Measurements from ENCODE around the gene MYL7.
"Not testable (repeated sequence)": the region's sequence is repeated elsewhere in the genome, so short reads cannot be mapped to it uniquely, and the experiment has no call there.

The MYL7 gene, protein sequence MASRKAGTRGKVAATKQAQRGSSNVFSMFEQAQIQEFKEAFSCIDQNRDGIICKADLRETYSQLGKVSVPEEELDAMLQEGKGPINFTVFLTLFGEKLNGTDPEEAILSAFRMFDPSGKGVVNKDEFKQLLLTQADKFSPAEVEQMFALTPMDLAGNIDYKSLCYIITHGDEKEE

DNA sequence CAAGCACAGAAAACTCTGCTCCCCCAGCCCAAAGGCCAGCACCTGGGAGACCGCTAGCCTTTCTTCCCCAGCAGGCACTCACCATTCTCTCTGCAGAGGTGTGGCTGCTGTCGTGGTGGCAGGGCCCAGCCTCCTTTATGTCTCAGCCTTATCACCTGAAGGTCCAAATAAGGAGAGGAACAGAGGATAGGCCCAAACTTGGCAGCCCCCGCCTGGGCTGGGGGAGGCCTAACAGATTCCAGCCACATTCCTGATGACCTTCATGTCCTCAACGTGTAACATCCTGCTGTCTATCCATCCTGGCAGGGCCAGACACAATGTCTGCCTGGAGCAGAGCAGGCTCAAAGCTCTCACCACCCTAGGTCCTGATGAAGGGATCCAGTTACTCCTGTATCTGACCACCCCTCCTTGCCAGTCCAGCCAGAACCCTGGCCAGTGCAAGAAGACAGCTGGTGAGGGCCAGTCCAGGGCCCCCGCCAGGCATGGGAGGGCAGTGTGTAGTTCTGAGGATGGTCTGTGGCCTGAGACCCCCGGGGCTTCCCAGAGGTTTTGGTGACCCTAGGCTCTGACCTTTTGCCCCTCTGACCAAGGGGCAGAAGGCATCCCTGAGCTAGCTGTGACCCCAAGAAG lies at the start of gene MYL7:
Gene MYL7, minus strand, starts transcription at position 112 of the 630 bp plus-strand sequence. Its CDS starts 27 bp downstream, at position 85.
- DNase-seq, result peak; percentile 11

DNA sequence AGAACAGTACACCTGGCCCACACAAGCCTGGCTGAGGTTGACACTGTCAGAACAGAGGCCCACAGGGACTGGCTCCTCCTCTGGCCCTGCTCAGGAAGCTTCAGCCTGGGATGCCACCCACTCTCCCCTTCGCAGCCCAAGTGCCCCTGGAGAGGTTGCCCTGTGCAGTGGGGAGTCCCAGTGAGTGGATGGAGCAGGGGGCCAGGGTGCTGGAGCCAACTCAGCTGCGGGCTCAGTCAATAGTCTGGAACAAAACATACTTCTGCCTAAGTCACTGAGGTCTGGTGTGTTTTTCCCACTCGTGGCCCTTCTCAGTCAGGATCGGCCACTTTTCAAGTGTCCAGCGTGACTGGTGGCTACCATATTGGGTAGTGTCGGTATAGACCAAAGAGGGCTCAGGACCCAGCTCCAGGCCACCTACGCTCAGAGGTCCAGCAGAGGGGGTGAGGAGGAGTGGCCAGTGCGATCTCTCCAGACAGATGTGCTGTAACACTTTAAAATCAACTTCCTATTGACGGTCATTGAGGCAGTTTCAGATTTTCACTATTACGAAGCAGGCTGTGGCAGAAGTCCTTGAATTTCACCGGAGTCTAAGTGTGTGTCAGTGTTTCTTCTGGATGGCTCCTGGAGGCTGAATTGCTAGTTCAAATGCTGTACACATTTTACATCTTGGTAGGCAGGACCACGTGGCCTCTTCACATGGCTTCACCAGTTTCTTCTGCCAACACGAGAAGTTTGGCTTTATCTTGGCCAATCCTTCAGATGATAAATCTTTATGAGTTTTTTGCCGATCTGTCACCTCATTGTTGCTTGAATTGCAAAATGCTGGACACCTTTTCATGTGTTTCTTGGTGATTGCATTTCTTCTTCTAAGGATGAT lies 49.1 kb upstream of the MYL7 start:
- DNase-seq, result no peak

DNA sequence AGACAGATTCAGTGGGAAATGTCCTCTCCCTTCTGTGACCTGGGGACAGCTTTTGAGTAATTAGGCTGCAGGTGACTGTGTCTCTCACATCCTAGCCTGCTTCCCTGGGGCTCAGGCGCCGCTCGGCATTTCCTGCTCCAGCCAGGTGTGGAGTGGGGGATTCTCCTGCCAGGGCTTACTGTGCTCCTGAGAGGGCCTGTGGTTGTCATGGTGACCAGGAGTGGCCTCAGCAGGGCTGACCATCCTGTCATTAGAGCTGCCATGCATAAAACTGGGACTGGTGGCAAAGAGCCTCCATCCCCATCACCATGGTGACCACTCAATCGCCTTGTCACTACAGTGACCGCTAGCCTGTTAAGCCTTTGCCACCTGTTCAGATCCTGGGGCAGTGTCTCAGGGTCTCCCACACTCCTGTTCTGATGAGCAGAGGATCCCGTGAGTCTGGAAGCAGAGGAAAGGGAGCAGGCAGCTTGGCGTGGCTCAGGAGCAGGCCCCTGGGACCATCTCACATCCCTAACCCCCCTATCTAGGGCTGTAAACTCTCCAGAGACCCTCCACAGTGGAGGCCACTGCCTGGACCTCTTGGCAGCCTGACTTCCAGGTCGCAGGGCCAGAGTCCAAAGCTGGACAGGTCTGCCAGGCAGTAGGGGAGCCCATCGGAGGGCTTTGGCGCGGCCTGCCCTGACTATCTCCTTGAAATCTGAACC lies 48.3 kb upstream of the MYL7 start, which contains the start of gene GCK:
Gene GCK, minus strand, starts transcription at position 154 of the 707 bp plus-strand sequence. CDS start 486 bp downstream, outside the sequence.
- DNase-seq, result no peak

DNA sequence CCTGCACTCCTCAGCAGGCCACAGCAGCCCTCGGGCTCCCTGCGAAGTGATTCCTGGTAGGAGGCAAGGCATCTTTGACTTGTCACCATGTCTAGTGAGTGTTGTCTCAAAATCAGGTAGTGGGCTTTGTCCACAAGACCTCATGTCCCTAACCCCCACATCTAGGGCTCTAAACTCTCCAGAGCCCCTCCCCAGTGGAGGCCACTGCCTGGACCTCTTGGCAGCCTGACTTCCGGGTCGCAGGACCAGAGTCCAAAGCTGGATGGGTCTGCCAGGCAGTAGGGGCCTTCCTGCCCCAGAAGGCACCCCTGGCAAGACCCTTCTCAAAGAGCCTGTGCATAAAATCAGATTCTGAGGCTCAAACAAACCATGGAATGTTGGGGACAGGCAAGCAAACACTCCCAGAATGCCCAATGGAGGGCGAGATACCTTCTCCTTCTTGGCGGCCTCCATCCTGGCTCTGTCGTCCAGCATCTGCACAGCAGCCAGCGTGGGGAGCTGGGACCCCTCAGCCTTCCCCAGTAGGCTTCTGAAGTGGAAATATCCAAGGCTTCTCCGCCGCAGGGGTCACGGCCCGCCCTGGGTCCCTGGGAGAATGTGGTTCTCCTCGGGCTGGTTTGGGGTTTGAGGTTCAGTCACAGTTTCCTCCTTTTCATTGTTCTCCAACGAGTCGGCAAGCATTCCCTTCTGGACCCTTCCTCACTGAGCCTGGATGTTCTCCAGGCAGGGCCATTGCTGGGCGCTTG lies 47.5 kb upstream of the MYL7 start:
- DNase-seq, result no peak

DNA sequence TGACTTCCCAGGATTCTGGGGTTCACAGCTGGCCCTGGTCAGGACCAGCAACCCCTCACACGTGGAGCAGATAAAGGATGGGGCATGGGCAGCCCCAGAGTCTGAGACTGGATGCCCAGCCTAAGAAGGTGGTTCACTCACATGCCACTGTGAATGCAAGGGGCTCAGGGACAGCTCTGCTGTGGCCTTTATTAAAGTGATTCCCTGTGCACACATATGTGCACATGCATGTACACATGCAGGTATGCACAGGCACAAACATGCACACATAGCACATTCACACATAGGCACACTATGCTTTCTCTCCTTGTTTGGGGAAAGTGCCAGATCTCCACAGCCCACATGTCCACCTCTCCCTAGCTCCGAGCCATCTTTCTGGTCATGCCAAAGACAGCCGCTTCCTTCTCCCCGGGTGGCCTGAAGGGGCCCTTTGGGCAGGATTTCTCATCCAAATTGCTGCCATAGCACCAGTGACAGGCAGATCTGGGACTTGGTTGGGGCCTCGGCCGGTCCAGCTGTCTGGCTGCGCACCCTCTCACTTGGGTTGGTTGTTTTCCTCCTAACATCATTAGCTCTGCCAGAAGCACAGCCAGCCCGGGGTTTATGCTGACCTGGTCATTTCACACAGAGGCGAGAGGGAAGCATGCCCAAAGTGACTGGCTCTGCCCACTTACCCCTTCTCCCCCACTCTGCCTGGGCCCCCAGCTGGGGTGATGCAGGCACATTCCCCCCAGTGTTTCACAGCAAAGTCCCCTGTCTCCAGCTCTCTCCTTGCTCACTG lies 46.7 kb upstream of the MYL7 start:
- no peak for DNase-seq

DNA sequence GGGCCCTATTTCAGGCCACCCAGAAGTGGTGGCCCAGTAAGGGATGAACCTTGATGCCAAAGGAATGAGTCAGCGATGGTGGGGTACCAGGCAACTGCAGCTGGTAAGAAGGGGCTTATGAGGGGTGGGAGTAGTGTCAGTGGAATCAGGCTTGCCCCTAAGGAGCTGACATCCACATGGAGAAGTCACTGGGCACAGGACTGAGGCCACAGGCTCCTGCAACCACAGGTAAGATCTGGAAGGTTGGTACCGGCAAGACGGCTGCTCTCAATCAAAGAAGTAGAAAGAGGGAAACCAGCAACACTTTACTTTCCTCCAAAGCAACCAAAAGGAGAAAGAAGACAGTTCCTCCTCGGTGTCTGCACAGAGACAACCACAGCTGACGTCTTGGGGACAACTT lies 45.6 kb upstream of the MYL7 start:
- DNase-seq, result no peak

DNA sequence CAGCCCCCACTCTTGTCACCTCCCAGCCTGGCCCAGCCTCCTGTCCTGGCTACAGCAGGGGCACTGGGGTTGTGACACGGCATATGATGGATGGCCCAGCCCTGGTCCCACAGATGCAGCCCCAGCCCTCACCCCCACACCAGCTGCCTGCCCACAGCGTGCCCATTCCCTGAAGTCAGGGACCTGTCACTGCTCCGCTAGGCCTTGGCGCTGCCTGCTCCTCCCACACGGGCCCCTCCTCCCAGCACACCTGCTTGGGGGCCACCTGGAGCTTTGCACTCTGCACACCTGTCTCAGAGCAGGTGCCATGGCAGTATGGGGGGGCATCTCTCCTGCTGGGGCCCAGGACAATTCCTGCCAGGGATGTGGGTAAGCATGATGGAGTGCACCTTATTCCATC lies 44.6 kb upstream of the MYL7 start:
- no peak for DNase-seq

DNA sequence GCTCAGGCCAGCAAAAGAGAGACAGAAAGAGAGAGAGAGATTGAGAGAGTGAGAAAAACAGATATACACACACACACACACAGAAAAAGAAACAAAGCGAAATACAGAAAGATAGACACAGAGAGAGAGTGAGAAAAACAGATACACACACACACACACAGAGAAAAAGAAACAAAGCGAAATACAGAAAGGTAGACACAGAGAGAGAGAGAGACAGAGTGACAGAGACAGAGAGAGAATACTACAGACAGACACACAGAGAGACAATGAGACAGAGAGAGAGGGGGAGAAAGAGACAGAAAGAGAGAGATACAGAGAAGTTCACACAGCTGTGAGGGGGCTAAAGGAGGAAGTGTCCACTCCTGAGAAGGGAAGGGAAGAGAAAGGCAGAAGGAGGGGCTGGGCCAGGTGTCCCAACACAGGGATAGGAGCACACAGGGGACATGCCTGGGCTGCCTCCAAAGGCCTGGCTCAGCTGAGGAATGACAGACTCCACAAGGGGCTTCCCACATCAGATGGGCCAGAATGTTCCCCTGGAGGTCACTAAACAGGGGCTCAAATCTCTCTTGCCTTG lies 43.8 kb upstream of the MYL7 start:
- DNase-seq, result no peak

DNA sequence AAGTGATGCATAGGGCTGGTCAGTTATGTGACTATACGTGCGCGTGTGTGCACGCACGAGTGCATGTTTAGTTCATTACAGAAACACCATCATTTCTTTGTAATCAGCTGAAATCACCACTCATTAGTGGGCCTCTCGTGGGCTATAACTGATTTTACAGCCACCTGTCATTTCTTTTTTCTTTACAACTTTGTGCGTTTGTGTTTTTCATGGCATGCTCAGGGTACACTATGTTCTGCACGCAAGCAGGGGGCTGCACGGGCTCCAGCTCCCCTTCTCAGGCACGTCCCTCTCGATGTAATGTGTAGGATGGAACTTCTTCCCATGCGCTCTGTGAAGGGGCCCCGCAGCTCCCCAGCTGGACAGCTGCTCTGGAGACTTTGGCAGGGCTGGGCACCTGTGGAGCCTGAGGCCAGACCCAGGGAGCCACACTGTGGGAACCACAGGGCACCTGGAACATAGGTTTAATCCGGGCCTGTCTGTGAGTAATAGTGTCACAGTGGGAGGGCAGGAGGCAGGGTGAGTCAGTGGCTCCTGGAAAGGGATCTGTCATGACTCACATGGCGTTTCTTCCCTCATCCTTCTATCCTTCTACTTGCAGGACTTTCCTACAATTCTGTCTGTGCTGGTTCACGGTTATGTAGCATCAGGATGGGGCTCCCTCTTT lies 43.2 kb upstream of the MYL7 start:
- no peak for DNase-seq

DNA sequence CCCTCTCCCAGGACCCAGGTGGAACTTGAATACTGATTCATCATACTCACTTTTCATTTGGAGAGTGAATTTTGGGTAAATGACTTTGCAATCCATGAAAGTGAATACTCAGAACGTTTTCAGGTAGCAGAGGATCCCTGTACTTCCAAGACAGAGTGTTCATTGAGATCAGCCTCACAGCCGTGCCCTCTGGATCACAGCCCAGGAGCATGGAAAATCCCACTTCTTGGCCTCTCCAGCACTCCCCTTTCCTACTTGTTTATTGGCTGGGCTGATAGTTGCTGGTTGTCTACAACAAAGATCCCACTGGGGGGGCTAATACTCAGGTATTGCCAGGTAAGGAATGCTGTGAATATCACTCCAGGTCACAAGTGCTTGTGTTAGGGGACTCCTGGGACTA lies 42.3 kb upstream of the MYL7 start:
- no peak for DNase-seq

DNA sequence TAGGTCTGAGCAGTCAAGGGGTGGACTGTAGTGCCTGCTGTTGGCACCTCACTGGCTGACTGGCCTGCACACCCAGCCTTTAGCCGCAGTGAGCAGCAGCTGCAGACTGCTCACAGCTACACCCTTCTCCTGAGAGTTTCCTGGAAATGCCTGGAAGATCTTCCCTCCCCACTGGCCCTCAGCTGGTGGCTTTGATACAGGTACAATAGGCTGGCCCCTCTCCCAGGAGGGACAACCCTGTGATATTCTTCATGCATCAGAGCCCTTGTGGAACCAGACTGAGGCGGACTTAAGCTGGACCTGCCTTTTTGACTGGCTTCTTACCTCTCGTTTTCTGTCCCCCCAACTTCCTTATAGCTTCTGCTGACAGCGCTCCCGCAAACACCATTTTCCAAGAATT lies 41.7 kb upstream of the MYL7 start:
- no peak for DNase-seq

DNA sequence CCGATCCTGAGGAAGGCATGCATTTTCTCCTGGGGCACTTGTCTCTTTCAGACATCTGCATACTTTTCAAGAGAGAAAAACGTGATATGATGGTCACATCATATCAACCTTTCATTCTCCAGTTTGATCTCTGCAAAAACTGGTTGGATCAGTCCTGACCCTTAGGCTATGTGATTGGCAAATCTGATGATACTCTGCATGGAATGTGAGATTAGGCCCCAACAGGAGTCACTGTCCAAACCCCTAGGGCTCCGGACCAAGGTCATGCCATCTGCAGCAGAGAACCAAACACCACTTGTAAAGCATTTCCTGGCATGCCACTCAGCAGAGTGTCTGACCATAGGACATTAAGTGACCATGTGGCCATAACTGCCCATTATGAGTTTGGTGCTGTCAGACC lies 39.5 kb upstream of the MYL7 start:
- no peak for DNase-seq

DNA sequence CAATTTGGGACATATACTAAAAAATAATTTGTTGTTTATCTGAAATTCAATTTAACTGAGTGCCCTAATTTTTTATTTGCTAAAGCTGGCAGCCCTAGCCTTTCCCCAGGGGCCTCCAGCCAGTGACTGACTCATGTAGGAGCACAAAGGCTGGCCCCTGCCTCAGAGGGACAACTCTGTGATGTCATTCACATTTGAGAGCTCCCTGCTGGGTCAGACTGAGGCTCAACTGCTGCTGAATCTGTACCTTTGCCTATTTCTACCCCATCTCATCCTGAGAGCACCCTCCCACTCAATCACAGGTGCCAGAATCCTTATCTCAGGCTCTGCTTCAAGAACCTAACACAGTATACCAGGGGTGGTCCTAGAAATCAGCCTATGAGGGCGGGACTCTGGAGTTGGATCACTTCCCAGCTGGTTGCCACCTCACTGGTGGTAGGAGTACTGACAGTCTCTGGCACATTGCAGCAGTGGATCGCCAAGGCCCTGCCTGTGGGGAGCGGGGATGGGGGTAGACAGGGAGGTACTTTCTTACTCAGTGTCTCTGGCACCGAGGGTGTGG lies 36.5 kb upstream of the MYL7 start:
- DNase-seq, result no peak

DNA sequence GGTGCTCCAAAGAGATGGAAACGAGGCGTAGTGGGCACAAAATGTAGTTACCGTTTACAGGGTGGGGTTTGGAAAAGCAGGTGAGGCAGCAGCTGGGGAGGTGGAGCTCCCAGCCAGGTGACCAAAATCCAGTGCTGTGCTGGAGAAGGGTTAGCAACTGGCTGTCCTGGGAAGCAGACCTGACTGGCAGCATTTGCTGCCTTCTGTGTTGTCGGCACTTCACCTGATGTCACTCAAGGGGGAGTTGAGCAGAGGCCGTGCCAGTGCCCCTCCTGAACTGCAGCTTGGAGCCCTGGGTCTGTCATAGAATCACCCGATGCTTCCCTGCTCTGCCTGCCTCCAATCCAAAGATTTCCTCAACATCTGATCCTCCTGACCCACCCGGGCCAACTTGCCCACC lies 35.4 kb upstream of the MYL7 start:
- no peak for DNase-seq

DNA sequence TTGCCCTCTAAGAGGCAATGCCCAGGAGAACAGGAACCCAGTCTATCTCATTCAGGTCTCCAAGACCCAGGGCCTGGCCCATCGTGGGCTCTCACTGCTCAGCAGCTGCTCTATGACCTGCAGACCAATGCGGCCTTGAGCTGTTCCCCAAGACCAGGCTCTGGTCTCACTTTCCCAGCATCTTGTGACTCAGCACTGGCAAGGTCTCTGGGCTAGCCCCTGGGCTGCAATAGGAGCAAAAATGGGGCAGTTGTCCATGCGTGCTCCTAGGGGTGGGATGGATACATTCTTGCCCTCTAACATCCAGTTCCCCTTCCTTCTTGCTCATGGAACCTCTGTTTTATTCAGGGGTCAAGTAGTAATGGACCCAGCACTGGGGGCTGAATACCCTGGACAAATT lies 34.6 kb upstream of the MYL7 start:
- DNase-seq, result no peak

DNA sequence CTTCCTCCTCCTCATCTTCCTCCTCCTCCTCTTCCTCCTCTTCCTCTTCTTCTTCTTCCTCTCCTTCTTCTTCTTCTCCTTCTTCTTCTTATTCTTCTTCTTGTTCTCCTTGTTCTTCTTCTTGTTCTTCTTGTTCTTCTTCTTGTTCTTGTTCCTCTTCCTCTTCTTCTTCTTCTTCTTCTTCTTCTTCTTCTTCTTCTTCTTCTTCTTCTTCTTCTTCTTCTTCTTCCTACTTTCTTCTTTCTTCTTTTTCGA lies 33.5 kb upstream of the MYL7 start:
- DNase-seq, result not testable (repeated sequence)

DNA sequence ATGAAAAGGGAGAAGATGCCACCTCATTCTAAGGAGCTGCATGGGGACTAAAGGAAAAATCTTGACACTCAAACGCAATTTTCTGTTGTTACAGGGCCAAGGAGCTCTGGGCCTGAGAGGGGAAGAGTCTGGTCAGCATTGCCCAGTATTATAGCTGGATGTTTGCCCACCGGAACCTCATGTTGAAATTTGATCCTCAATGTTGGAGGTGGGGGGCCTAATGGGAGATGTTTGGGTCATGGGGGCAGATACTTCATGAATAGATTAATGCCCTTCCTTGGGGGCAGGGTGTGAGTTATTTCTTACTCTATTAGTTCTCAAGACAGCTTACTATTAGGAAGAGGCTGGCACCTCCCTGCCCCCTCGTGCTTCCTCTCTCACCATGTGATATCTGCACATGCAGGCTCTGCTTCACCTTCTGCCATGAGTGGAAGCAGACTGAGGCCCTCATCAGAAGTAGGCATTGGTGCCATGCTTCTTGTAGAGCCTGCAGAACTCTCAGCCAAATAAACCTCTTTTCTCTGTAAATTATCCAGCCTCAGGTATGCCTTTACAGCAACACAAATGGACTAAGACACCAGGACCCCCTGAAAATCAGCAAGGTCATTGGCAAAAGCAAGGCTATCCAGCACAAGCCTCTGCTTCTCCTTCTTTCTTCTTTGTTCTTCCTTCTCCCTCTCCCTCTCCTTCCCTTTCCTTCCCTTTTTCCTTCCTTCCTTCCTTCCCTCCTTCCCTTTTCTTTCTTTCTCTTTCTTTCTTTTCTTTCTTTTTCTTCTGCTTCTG lies 33.0 kb upstream of the MYL7 start:
- no peak for DNase-seq

DNA sequence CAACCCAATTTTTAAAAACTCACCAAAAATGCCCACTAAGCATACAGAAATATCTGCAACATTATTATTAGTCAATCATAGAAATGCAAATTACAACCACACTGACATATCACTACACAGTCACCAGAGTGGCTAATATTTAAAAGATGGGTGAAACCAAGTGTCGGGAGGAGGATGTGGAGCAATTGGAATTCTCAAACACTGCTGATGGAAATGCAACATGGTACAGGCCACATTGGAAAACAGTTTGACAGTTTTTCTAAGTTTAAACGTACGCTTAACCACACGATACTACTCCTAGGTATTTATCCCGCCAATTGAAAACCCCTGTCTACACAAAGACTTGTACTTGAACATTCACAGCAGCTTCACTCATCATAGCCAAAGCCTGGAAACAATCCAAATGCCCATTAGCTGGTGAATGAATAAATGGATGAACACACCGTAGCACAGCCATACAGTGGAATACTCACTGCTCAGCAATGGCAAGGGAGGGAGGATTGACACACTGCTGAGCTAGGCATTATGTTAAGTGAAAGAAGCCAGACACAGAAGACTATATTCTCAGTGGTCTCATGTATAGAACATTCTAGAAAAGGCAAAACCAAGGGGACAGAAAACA lies 31.8 kb upstream of the MYL7 start:
- no peak for DNase-seq

DNA sequence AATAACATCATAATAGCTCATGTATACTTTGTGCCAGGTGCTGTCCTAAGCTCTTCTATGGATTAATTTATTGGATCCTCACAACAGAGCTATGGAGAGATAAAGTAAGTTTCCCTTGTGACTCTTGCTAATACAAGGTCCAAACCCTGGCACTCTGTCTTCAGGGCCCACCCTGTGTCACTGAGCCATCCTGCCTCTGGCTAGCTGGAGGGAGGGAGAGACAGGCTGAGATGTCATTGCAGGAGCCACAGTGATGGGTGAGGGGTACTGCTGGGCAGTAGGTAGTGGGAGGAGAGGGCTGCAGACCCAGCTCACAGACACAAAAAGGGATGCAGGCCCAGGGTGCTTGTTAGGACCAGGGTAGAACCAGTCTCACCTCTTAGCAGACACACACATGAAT lies 31.2 kb upstream of the MYL7 start:
- no peak for DNase-seq
